Duodenal mucosa (tissue), 2 donors: ENCODE data around the gene CSN1S1.

ENCODE experiments used
- H3K27ac ChIP-seq: one replicate; pipeline ENCODE4 v1.7.0; 2013; ENCODE audit warnings: low read depth, low read length
- H3K27me3 ChIP-seq, 2 donors: one replicate each; pipeline ENCODE4 v1.7.0; 2013; ENCODE audit warnings: low read length in 2 of 2, control low read depth in 1 of 2; ENCODE audit not compliant: insufficient read depth in 2 of 2, control insufficient read depth in 1 of 2
- H3K36me3 ChIP-seq, 2 donors: one replicate each; pipeline ENCODE4 v1.7.0; 2013; ENCODE audit warnings: low read length in 2 of 2, control low read depth in 1 of 2; ENCODE audit not compliant: insufficient read depth in 2 of 2, control insufficient read depth in 1 of 2
- H3K4me1 ChIP-seq, 2 donors: one replicate each; pipeline ENCODE4 v1.7.0; 2013; ENCODE audit warnings: low read length in 2 of 2, control low read depth in 1 of 2; ENCODE audit not compliant: insufficient read depth in 2 of 2, control insufficient read depth in 1 of 2
- H3K4me3 ChIP-seq, 2 donors: one replicate each; pipeline ENCODE4 v1.7.0; 2013; ENCODE audit warnings: low read length in 2 of 2, low read depth in 1 of 2
- H3K9ac ChIP-seq, 2 donors: one replicate each; pipeline ENCODE4 v1.7.0; 2013; ENCODE audit warnings: low read length in 2 of 2, low read depth in 1 of 2
- H3K9me3 ChIP-seq, 2 donors: one replicate each; pipeline ENCODE4 v1.7.0; 2013; ENCODE audit warnings: low read length in 2 of 2, control low read depth in 1 of 2; ENCODE audit not compliant: control insufficient read depth in 1 of 2

CSN1S1 gene

DNA sequence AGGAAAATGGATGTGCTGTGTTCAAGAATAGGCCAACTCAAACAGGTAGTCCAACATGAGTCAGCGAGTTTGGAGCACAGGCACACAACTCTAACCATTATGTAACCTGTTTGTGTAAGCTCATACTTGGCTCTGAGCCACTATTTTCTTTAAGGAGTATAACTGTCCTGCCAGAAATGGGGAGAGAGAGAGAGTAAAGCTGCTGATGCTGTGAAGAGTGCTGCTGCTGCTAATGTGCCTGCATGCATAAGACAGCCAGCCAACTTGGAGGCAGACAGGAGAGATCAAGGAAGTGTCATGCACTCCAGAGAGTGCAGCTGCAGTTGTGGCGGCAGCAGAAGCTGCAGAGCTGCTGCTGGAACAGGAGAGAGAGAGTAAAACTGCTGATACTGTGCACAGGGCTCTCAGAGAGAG, 53.2 kb downstream of the CSN1S1 start:
- H3K9ac ChIP-seq = no peak overlapping the region
- no peak overlapping the region for H3K27ac ChIP-seq
- no peaks in the 10 kb centered on the region for H3K4me1 ChIP-seq
- no peaks in the 10 kb centered on the region for H3K36me3 ChIP-seq
- no peaks in the 10 kb centered on the region for H3K9me3 ChIP-seq
- no peaks in the 10 kb centered on the region for H3K27me3 ChIP-seq
- no peak overlapping the region for H3K4me3 ChIP-seq

DNA sequence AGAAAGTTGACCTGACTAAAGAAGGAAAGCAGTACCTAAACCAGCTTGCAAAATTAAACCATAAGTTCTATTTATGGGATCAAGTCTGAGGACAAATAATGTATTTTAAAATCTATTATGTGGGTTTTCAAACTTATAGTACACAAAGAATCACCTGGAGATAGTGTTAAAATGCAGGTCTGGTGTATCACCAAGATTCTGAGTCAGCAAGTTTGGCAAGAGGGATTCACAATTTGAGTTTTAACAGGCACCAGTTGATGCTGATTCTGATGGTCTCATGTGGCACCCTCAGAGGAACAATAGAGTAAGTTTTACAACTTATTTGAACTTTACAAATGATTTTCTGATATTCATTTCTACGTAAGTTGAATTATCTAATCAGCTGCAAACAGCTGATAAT, 55.8 kb downstream of the CSN1S1 start:
- Histone ChIP-seq H3K9me3 (no peaks in the 10 kb centered on the region), H3K4me3 (no peak overlapping the region), H3K4me1 (no peaks in the 10 kb centered on the region), H3K27ac (no peak overlapping the region), H3K36me3 (no peaks in the 10 kb centered on the region), H3K27me3 (no peaks in the 10 kb centered on the region), H3K9ac (no peak overlapping the region)

- no peak overlapping the region for H3K27ac ChIP-seq
Observed at GRCh38 chr4:69991016-69991415, 60.1 kb downstream of the CSN1S1 start.

DNA sequence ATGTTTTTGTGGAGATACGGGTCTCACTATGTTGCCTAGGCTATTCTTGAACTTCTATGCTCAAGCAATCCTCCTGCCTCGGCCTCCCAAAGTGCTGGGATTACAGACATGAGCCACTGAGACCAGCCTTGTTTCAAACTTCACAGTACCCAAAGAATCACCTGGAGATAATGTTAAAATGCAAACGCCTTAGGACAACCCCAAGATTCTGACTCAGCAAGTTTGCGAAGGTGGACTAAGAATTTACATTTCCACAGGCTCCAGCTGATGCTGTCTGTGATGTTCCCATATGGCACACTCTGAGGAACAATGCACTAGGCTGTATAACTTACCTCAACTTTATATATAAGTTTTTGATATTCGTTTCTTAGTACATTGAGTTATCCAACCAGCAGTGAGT, 63.9 kb downstream of the CSN1S1 start:
- H3K27me3 ChIP-seq = no peaks in the 10 kb centered on the region
- H3K36me3 ChIP-seq = no peaks in the 10 kb centered on the region
- no peaks in the 10 kb centered on the region for H3K4me1 ChIP-seq
- H3K4me3 ChIP-seq = no peak overlapping the region
- H3K9ac ChIP-seq = no peak overlapping the region
- H3K27ac ChIP-seq = no peak overlapping the region
- H3K9me3 ChIP-seq = no peaks in the 10 kb centered on the region

More at GRCh38 chr4:69991016-69991415, 60.1 kb downstream of the CSN1S1 start:
- Histone ChIP-seq H3K4me1 (no peaks in the 10 kb centered on the region), H3K4me3 (no peak overlapping the region), H3K9ac (no peak overlapping the region), H3K9me3 (no peaks in the 10 kb centered on the region), H3K27me3 (no peaks in the 10 kb centered on the region), H3K36me3 (no peaks in the 10 kb centered on the region)

DNA sequence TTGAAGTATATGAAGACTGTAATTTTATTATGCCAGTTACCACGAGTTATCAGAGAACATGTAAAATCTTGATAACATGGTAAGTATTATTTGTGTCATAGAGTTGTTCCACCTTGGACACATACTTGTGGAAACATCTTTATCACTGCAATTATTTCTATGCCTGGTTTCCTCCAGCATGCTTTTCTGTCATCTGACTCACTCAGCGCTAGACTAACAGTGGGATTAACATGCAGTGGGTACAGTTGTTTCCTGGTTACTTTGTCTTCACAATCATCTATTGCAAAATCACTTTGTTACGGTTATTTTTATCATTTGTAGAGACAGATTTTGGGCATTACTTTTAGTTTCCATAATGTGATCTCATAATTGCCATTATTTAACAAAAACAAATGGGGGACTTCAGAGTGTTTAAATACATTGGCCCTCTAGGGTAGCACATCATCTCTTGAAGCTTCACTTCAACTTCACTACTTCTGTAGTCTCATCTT, 64.7 kb downstream of the CSN1S1 start, which contains the start of gene STATH:
STATH (plus strand) TSS at position 441 of the 491 bp plus-strand sequence. CDS start 2,472 bp downstream, outside the sequence.
- H3K9me3 ChIP-seq = no peaks in the 10 kb centered on the region
- H3K9ac ChIP-seq = no peak within 1 kb of the TSS
- H3K4me1 ChIP-seq = no peaks in the 10 kb centered on the region
- no peak within 1 kb of the TSS for H3K4me3 ChIP-seq
- H3K36me3 ChIP-seq = no peaks in the 10 kb centered on the region
- no peaks in the 10 kb centered on the region for H3K27me3 ChIP-seq
- H3K27ac ChIP-seq = no peak within 1 kb of the TSS
